NCI-H2196 treated with DMSO at 0.1 percent for 48 hours (cell line): ENCODE results near the gene NDUFS7.

ENCODE experiments used
- DNase-seq: peaks from one replicate; lab custom pipeline; 2025; ENCODE audit not compliant: unreplicated experiment; lab: John Stamatoyannopoulos, UW

NDUFS7 gene

DNA sequence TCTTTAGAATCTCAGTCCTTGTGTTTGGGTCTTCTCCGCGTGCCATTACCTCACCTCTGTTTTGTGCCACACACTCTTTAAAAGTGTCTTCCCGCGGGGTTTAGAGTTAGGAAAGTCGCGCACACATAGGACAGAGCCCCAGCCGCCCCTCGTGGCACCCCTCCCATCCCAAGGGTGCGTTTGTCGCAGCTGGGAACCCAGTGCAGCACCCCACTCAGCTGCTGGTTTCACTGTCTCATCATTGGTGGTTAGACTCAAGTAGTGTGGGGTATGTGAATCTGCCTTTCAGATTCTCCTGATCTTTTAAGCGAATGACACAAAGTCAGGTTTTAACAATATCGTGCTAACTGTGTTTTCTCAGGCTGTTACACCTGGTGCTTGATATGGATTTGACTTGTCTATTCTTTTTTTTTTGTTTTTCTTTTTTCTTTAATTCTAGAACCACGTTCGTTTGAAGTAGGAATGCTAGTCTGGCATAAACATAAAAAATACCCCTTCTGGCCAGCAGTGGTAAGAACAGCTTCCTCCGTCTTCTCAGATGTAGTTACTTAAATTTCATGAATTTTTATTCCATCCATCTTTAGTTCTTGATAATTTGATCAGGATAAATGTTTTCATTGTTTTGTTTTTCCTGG is 19.5 kb upstream of the NDUFS7 start:
- no peak for DNase-seq

DNA sequence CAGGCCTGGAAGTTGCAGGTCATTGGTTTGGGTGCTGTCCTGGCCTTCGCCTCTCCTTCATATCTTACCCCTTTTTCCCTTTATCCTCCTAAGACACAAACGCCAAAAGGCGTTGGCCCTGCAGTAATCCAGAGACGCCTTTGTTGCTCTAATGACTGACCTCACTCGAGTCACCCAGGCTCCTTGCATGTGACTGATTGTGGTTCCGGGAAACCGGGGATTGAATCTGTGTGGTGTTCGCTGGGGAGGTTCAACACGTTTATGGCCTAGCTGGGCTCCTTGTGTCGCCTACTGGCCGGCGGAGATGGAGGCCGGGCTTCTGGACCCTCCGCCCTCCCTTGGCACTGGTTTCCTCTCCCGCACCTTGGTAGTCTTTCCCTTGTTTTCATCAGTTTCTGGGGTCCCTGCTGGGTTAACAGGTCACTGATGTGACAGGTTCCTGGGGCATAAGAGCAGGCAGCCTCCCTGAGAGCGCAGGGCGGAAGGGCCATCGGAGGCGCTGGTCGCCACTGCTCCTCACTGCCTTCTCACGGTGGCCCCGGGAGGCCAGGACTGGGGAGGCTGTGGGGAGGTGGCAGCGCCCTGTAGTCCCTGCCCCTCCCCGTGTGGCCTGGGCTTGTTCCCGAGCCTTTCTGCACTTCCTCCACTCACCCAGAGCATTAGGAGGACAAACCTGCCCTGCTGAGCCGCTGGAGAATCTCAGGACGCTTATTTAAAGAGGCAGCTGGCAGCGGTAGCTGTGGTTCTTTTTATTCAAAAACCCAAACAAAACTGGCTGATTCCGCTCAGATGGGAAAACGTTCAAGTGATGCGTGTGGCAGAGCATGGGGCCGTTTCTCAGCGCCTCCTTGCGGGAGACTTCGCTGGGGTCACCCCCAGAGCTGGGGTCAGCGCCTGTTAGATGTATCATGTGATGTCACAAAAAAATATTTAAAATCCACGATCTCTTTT is 18.1 kb upstream of the NDUFS7 start:
- no peak for DNase-seq

DNA sequence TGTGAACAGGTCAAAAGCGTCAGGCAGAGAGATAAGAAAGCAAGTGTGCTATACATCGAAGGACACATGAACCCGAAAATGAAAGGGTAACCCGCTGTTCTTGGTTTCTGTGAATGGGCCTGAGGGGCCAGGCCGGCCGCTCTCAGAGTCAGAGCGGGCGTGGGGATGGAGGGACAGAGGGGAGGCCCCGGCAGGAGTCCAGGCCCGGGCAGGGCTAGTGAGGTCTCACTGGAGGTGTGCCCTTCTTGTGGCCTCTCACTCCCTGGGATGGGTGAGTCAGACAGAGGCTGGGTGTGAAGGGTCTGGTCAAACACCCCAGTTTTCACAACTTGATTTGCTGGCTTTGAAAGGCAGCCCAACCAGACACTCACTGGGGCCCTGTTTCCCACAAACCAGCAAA is 17.4 kb upstream of the NDUFS7 start:
- no peak for DNase-seq

DNA sequence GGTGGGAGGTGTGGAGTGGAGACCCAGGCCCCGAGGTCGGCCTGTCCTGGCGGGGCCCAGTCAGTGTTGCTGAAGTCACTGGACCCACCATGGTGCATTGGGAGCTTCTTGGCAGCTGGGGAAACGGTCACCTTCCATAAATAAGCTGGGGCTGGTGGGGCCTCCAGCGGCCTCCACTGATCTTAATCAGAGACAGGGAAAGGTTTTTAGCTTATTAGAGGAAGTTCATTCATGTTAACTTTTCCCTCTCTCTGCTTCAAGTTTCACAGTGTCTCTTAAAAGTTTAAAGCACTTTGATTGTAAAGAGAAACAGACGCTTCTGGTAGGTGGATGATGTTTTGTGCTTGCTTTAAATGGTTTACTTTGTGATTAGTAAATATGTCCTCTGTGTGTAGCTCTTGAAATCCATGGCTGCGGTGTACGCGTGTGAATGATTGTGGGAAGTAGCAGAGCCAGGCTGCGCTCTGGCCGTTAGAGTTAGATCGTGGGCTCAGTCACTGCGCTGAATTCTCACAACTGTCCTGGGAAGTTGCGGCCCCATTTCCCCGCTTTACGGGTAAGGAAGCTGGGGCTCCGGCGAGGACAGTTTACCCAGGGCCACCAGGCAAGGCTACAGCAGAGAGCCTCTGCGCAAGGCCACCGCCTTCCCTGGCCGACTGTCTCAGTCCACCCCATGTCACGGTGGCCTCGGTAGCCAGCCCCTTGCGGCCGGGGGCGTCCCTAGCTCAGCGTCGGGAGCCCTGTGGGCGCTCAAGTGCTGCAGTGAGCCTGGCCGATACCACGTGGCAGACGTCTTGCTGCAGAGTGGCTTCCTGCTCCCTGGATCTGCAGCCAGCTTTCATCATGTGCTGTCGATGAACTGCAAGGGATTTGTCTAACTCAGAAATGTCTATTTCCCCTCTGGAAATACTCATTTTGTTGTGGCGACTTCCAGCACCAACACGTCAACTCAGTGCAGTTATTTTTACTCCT is 16.5 kb upstream of the NDUFS7 start:
- DNase-seq: no peak

DNA sequence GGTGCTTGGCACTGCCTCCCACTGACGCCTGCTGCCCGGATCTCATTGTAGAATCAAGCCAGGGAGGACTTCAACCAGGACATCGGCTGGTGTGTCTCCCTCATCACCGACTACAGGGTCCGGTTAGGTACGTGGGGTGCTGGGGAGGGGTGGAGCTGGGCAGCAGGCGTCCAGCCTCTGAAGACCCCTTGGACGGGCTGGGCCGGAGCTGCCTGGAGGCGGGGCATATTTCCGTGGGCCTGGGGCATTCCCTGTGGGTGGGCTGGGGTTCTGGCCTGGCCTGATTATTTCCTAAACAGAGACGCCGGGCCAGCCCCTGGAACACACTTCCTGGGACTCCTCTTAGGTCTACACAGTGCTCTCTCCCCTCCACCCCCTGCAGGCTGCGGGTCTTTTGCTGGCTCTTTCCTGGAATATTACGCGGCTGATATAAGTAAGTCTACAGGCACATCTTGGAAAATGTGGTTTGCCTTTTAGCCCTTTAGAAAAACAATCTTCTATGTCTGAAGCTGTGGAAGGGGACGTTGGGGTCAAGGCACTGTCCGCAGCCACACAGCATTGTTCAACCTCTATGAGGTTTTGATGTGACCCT is 14.4 kb upstream of the NDUFS7 start:
- DNase-seq: no peak

DNA sequence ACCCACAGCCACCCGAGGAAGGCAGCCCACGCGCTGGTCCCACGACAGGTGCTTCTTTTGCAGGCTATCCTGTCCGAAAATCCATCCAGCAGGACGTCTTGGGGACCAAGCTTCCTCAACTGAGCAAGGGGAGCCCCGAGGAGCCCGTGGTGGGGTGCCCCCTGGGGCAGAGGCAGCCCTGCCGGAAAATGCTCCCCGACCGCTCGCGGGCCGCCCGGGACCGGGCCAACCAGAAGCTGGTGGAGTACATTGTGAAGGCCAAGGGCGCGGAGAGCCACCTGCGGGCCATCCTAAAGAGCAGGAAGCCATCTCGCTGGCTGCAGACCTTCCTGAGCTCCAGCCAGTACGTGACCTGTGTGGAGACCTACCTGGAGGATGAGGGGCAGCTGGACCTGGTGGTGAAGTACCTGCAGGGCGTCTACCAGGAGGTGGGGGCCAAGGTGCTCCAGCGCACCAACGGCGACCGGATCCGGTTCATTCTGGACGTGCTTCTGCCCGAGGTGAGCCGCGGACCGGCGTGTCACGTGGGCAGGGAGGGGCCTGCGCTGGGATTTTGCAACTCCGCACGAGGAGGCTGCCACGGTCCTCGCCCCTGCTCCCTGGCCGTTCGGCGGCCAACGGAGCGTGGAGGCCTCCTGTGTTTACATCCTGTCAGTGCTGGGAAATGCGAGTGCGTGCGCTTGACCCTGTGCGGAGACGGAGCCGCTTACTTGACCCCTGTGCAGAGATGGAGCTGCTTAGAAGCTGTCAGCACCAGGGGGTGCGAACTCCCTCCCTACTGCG is 12.9 kb upstream of the NDUFS7 start:
- DNase-seq: no peak

DNA sequence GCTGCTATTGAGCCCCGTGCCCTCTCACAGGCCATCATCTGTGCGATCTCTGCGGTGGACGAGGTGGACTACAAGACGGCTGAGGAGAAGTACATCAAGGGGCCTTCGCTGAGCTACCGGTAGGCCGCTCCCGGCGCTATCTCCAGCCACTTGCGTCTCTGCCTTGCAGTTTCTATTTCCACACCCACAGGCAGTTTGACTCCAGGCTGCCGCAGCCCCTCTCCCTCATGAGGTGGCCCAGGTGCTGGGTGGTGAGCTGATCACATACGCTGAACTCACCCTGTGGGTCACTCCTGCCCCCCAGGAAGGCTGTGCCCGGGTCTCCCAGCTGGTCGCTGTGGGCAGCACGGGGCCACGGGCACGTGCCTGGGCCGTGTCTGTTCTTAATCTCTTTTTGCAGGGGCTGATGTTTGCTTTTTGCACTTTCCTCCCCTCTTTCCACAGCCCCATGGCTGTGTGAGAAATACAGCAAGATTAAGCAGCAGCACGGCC is 10.6 kb upstream of the NDUFS7 start:
- no peak for DNase-seq

DNA sequence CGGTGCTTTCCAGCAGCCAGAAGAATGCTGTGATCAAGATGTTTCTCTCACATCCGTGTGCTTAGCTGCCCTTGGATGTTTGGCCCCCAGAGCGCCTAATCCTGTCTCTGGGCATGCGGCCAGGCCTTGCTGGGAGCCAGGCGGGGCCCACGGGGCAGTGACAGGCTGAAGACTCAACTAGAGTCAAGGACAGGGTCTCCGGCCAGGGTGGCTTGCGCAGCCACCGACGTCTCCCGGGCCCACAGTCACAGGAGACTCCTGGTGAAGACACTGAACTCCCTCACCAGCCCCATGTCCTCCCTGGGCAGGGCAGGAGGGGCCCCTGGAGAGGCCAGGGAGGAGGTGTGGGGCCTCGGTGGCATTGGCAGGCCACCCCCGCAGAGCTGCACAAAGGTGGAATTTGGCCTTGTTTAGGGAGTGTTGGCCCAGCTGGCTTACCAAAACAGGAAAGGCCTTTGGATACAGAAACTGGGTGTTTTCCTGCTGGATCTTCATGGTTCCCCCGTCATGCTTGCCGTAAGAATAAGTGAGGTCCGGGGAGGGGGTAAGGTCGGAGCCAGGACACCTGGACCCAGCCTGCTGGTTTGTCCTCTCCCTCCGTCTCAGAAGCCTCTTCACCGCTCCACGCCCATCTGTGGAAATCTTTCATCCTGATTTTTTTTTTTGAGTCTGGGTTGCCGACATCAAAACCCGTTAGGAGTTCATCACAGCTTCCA is 10.0 kb upstream of the NDUFS7 start:
- no peak for DNase-seq

DNA sequence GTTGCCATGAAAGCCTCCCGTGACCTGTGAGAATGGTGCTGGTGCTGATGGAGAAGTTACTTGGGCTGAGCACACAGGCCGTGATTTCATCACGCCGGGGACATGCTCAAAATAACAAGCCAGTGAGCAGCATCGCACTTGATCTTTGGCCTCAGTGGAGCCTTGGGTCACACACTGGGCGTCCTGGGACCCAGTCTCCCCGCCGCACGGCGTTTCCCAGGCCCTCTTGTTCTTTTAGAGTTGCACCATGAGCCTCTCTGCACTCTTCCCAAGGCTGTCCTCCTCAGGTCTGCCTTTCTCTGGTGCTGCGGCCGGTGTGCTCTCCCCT is 9.5 kb upstream of the NDUFS7 start:
- no peak for DNase-seq

DNA sequence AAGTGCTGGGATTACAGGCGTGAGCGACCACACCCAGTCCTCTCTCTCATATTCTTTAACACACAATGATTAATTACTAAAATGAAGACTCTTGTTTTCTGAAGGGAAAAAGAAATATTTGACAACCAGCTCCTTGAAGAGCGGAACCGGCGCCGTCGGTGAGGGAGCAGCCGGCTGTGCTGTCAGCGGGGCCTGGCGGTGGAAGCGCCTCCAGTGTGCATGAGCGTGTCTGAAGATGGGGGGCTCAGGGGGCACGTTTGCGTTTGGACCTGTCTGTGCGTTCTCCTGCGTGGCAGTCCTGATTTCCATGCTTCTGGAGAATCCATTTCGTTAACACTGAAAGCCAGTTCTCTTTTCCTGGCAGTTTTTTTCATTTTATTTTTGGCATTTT is 7.3 kb upstream of the NDUFS7 start:
- no peak for DNase-seq

DNA sequence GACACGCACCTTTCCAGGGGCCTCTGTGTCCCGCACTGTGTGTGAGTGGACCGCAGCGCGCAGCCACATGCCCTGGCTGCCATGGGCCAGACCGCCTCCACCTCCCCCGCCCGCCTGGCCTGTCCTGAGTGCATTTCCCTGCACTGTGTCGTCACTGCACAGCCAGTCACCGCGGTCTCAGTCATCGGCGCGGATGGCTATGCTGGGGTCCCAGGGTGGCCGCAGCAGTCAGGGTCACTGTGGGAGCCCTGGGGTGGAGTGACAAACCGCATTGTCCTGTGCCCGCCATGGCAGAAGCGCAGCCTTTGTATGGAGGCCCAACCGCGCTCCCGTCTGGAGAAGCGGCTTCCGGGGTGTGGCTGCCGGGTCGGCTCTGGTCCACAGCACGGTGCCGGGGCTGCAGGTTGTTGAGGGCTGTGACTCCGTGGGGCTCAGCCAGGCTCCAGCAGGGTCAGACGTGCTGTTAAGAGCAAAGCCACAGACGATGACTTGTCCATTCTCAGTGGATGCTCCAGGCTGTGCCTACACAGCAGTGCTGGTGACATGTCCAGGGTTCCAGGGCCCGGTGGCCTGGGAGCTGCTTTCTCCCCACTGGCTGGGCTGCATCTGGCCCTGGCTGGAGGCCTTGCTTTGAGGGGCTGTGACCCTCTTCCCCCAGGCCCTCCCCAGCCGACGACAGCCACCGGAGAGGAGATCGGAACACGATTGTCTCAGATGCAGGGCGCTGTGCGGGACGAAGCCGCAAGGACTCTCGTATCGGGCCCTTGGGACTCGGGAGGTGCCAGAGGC is 6.3 kb upstream of the NDUFS7 start:
- no peak for DNase-seq

DNA sequence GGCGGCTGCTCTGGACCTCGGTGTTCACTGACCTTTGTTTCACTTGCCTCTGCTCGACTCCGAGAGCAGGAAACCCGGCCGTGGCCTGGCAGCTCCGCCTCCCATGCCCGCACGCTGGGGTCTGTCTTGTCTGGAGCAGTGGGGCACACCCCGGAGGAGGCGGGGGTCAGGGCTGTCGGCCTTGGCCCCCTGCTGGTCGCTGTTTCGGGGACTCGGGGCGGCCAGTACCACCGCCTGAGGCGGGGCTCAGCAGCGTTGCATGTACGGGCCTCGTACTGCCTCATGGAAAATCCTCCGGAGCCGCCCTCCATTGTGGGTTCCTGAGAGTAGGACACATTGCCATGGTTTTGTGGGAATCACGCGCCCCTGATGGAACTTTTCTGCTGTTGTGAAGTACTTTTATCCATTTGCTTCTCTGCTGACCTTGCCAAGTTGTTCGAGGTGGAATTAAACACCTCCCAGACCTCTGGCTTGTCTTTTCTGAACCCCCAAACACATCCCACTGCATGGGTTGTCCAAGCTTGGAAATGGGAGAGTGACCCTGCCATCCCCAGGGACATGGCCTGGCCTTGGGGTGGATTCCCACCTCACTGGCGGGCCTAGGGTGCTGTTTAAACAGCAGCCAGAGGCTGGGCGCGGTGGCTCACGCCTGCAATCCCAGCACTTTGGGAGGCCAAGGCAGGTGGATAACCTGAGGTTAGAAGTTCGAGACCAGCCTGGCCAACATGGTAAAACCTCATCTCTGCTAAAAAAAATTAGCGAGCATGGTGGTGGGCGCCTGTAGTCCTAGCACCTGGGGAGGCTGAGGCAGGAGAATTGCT is 5.5 kb upstream of the NDUFS7 start:
- no peak for DNase-seq

DNA sequence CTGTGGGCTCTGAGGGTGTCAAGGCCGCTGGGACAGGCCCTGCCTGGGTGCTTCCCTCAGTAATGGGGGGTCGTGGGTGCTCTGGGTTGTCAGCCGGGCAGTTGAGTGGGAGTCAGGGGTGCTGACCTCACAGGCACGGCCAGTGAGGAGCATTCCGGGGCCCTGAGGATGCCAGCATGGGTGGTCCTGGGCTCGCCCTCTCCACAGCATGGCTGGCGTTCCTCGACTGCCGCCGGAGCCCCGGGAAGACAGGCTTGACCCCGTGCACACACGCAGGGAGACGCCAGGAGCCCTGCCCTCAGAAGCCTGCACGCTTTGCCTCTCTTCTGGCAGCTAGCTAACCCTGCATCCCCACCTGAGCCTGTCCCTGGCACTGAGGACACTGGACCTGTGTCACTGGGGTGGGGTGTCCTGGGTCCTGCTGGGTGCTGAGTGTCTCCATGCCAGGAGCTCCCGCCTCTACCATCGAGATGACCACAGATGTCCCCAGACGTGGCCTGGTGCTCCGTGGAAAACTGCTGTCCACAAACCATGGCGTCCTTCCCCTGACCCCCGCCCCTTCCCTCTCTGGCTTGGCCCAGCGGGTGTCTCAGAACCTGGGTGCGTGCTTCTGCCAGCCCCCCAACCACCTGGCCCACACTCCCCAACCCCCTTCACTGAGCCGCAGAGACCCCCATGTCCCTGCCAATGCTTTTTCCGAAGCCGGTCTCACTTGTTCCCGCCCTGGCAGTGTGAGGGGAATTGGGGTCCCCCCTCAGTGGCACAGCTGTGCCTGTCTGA is 4.4 kb upstream of the NDUFS7 start:
- DNase-seq: no peak

DNA sequence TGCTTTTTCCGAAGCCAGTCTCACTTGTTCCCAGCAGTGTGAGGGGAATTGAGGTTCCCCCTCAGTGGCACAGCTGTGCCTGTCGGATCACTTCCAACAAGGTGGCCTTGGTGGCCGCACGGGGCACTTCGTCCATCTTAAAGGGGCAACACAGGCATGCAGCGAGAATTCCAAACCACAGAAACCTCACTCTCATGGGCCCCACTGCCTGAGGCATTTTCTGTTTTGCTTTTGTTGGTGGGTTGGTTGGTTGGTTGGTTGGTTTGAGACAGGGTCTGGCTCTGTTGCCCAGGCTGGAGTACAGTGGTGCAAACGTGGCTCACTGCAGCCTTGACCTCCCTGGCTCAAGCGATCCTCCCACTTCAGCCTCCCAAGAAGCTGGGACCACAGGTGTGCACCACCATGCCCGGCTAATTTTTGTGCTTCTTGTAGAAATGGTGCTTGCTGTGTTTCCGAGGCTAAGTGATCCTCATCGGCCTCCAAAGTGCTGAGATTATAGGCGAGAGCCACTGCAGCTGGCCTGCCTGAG is 3.7 kb upstream of the NDUFS7 start:
- DNase-seq: no peak

DNA sequence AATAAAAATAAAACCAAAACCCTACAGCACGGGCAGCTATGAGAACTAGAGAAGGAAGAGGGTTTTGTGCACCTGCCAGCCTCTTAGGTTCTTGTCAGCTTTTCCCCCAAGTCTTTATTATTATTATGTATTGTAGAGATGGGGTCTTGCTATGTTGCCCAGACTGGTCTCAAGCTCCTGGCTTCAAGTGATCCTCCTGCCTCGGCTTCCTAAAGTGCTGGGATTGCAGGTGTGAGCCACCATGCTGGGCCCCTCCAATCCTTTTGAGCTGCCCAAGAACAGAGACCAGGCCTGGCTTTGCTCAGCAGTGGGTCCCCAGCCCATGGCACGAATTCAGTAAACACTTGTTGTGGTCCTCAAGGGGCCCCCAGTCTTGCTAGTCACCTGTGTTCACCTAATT is 1.5 kb upstream of the NDUFS7 start:
- DNase-seq: no peak

DNA sequence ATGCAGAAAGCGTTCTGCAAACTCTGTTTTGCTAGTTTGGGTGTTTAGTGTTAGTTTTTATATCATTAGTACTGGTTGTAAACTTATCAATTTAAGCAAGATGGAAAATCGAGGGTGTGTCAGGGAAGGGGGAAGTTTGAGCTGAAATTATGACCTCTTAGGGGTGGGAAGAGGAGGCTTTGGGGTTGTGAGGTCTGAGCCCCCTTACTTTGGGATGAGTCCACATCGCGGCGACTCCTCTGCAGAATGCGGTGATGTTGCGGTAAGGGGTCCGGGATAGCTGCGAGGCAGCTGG is 743 bp upstream of the NDUFS7 start:
- no peak for DNase-seq

DNA sequence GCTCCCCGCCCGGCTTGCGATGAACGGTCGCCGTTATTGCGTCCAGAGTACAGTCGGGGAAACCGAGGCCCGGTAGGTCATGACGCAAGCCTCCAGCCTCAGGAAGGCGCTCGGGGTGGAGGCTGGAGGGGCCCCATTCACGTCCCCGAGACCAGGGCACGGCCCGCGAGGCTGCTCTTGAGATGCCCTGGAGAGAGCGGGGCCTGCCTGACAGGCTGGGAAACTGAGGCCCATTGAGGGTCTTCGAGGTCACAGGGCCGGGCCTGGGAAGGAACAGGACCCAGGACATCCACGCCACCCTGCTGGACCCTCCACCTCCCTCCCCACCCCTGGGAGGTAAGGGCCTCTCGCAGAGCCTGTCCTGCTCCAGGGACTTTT is 367 bp downstream of the NDUFS7 start:
- DNase-seq: no peak
